Liver (tissue), 9 donors: Measurements from ENCODE around the gene PTPRN2. TPM values are rescaled to one million over a fixed set of nuclear protein-coding genes. Genes with fewer than 3 reads are reported as not detected.
"Not testable (repeated sequence)": the region's sequence is repeated elsewhere in the genome, so short reads cannot be mapped to it uniquely, and the experiment has no call there.

ENCODE experiments used
- DNase-seq: peaks from one replicate; pipeline ENCODE4 v3.0.0-alpha.2; 2017; ENCODE audit warnings: low spot score
- H3K27ac ChIP-seq, 2 donors: one replicate each; pipeline ENCODE4 v1.7.0; 2013; ENCODE audit warnings: inconsistent platforms in 2 of 2, low read length in 2 of 2, control low read depth in 1 of 2, low read depth in 1 of 2, mild to moderate bottlenecking in 1 of 2
- H3K27me3 ChIP-seq, 4 donors: one replicate each; pipeline versions ENCODE4 v1.6.1 to v1.7.0; 2013; ENCODE audit warnings: low read length in 3 of 4, inconsistent platforms in 1 of 4, mild to moderate bottlenecking in 1 of 4, moderate library complexity in 1 of 4; ENCODE audit not compliant: control insufficient read depth in 4 of 4, insufficient read depth in 4 of 4
- H3K36me3 ChIP-seq, 4 donors: one replicate each; pipeline versions ENCODE4 v1.6.1 to v1.7.0; 2013; ENCODE audit warnings: low read length in 3 of 4, mild to moderate bottlenecking in 3 of 4, low read depth in 1 of 4, moderate library complexity in 1 of 4; ENCODE audit not compliant: control insufficient read depth in 4 of 4, insufficient read depth in 3 of 4
- H3K4me1 ChIP-seq, 4 donors: one replicate each; pipeline versions ENCODE4 v1.6.1 to v1.7.0; 2013; ENCODE audit warnings: low read length in 3 of 4, mild to moderate bottlenecking in 3 of 4, moderate library complexity in 1 of 4; ENCODE audit not compliant: control insufficient read depth in 4 of 4, insufficient read depth in 4 of 4
- H3K4me3 ChIP-seq, 3 donors: one replicate each; pipeline versions ENCODE4 v1.6.1 to v1.7.0; 2013; ENCODE audit warnings: low read length in 3 of 3, control low read depth in 1 of 3, low read depth in 1 of 3, mild to moderate bottlenecking in 1 of 3
- H3K9ac ChIP-seq, 2 donors: one replicate each; pipeline ENCODE4 v1.7.0; 2013; ENCODE audit warnings: low read length in 2 of 2, mild to moderate bottlenecking in 2 of 2, moderate library complexity in 2 of 2, control low read depth in 1 of 2, low read depth in 1 of 2
- H3K9me3 ChIP-seq, 4 donors: one replicate each; pipeline versions ENCODE4 v1.6.1 to v1.7.0; 2013; ENCODE audit warnings: low read length in 3 of 4; ENCODE audit not compliant: control insufficient read depth in 4 of 4
- CTCF ChIP-seq: fragments of 150-350 bp; IDR thresholded peaks from 2 replicates; pipeline ENCODE4 v1.5.1; 2017; ENCODE audit warnings: improper control_type of control experiment, low read depth, low read length; ENCODE audit not compliant: missing input control
- EGR1 ChIP-seq, 2 donors: IDR thresholded peaks; 2 replicates each; pipeline ENCODE4 v1.6.1; 2016 to 2018; ENCODE audit warnings: antibody characterized with exemption in 2 of 2, low read depth in 2 of 2
- FOXA1 ChIP-seq: IDR thresholded peaks from 2 replicates; pipeline ENCODE4 v1.6.1; 2016; ENCODE audit warnings: antibody characterized with exemption
- FOXA2 ChIP-seq: IDR thresholded peaks from 2 replicates; pipeline ENCODE4 v1.6.1; 2016; ENCODE audit warnings: antibody characterized with exemption
- GABPA ChIP-seq, 2 donors: IDR thresholded peaks in 1 of 2; conservative IDR thresholded peaks in 1 of 2; 2 replicates each; pipeline ENCODE4 v1.6.1; 2016; ENCODE audit warnings: antibody characterized with exemption in 2 of 2, mild to moderate bottlenecking in 1 of 2, moderate library complexity in 1 of 2
- HNF4A ChIP-seq, 2 donors: conservative IDR thresholded peaks; 2 replicates each; pipeline ENCODE4 v1.6.1; 2016; ENCODE audit warnings: antibody characterized with exemption in 2 of 2, mild to moderate bottlenecking in 2 of 2
- HNF4G ChIP-seq: IDR thresholded peaks from 2 replicates; pipeline ENCODE4 v1.6.1; 2016; ENCODE audit warnings: antibody characterized with exemption
- JUND ChIP-seq, 2 donors: IDR thresholded peaks; 2 replicates each; pipeline ENCODE4 v1.6.1; 2016; ENCODE audit warnings: antibody characterized with exemption in 2 of 2
- NR2F2 ChIP-seq: IDR thresholded peaks from 2 replicates; pipeline ENCODE4 v1.6.1; 2016; ENCODE audit warnings: antibody characterized with exemption
- RAD21 ChIP-seq, 2 donors: IDR thresholded peaks; 2 replicates each; pipeline ENCODE4 v1.6.1; 2016; ENCODE audit warnings: antibody characterized with exemption in 2 of 2, mild to moderate bottlenecking in 2 of 2
- RXRA ChIP-seq, 2 donors: IDR thresholded peaks; 2 replicates each; pipeline ENCODE4 v1.6.1; 2017 to 2018; ENCODE audit warnings: antibody characterized with exemption in 2 of 2, mild to moderate bottlenecking in 1 of 2
- SP1 ChIP-seq: IDR thresholded peaks from 2 replicates; pipeline ENCODE4 v1.6.1; 2018; ENCODE audit warnings: antibody characterized with exemption, mild to moderate bottlenecking
- TAF1 ChIP-seq: conservative IDR thresholded peaks from 2 replicates; pipeline ENCODE4 v1.6.1; 2016; ENCODE audit warnings: antibody characterized with exemption, mild to moderate bottlenecking
- YY1 ChIP-seq: IDR thresholded peaks from 2 replicates; pipeline ENCODE4 v1.6.1; 2016; ENCODE audit warnings: antibody characterized with exemption, mild to moderate bottlenecking
- WGBS: extraction: QIAGEN DNeasy Blood & Tissue Kit; methylation state at CpG from one replicate; pipeline ENCODE4 v1.1.7; 2013; 5-methylcytosine and 5-hydroxymethylcytosine counted together
- polyA plus RNA-seq, 2 donors: library from polyadenylated mRNA; stranded (reverse) in 1 of 2; unstranded in 1 of 2; fragments of 200-250 nt in 1 of 2; fragments of >200 nt in 1 of 2; fragmentation: Nextera tagmentation in 1 of 2; extraction: Ambion mirVana in 1 of 2; gene quantifications; one replicate each; pipeline versions ENCODE4 v1.2.1 to v1.2.3, GENCODE V29; 2013 to 2015
- total RNA-seq, 2 donors: library from RNA; depleted of rRNA; stranded (reverse); fragments of >200 nt; gene quantifications; one replicate each; pipeline ENCODE4 v1.2.3, GENCODE V29; 2014
- TF ChIP-seq, protein P1 (sequence below): IDR thresholded peaks from 2 replicates; pipeline ENCODE4 v1.6.1; 2016; ENCODE audit warnings: antibody characterized with exemption
- TF ChIP-seq, protein P2 (sequence below): IDR thresholded peaks from 2 replicates; pipeline ENCODE4 v1.6.1; 2016; ENCODE audit warnings: antibody characterized with exemption
- TF ChIP-seq, protein P3 (sequence below): IDR thresholded peaks from 2 replicates; pipeline ENCODE4 v1.6.1; 2016; ENCODE audit warnings: antibody characterized with exemption
- TF ChIP-seq, protein P4 (sequence below): IDR thresholded peaks from 2 replicates; pipeline ENCODE4 v1.6.1; 2016; ENCODE audit warnings: antibody characterized with exemption, mild to moderate bottlenecking
- donor health status: healthy.
- donor health status: healthy.
- donor health status: healthy.
- donor health status: healthy.
- donor health status: healthy.

PTPRN2 gene
- total and polyA plus RNA-seq, 4 donors: 0.75 to 1.9 (median 1.1) TPM

- Histone ChIP-seq H3K4me3 (no peak overlapping the region), H3K27ac (no peak overlapping the region), H3K36me3 (no peaks in the 10 kb centered on the region), H3K27me3 (no peaks in the 10 kb centered on the region), H3K9me3 (peaks cover 0 to 2% (median 0%) of the 10 kb centered on the region in 4 donors), H3K4me1 (no peaks in the 10 kb centered on the region), H3K9ac (no peak overlapping the region)
- no peak for TF ChIP-seq YY1
- no peak for TF ChIP-seq SP1
- TF ChIP-seq FOXA2: no peak
- no peak for TF ChIP-seq TAF1
- TF ChIP-seq RAD21 (IDR thresholded peaks at IDR 0.05): no peak
- TF ChIP-seq EGR1 (IDR thresholded peaks at IDR 0.05; ENCODE audit: low read depth in 2 of 2): no peak
- TF ChIP-seq CTCF: no peak
- no peak for TF ChIP-seq HNF4G
- TF ChIP-seq, protein P1, sequence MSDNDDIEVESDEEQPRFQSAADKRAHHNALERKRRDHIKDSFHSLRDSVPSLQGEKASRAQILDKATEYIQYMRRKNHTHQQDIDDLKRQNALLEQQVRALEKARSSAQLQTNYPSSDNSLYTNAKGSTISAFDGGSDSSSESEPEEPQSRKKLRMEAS: no peak
- no peak for TF ChIP-seq RXRA (IDR thresholded peaks at IDR 0.05)
- no peak for TF ChIP-seq JUND (IDR thresholded peaks at IDR 0.05)
- TF ChIP-seq, protein P2, sequence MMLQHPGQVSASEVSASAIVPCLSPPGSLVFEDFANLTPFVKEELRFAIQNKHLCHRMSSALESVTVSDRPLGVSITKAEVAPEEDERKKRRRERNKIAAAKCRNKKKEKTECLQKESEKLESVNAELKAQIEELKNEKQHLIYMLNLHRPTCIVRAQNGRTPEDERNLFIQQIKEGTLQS: no peak
- TF ChIP-seq GABPA (IDR thresholded peaks at IDR 0.05 in 1 of 2, conservative IDR thresholded peaks at IDR 0.05 in 1 of 2): no peak
- TF ChIP-seq, protein P3, sequence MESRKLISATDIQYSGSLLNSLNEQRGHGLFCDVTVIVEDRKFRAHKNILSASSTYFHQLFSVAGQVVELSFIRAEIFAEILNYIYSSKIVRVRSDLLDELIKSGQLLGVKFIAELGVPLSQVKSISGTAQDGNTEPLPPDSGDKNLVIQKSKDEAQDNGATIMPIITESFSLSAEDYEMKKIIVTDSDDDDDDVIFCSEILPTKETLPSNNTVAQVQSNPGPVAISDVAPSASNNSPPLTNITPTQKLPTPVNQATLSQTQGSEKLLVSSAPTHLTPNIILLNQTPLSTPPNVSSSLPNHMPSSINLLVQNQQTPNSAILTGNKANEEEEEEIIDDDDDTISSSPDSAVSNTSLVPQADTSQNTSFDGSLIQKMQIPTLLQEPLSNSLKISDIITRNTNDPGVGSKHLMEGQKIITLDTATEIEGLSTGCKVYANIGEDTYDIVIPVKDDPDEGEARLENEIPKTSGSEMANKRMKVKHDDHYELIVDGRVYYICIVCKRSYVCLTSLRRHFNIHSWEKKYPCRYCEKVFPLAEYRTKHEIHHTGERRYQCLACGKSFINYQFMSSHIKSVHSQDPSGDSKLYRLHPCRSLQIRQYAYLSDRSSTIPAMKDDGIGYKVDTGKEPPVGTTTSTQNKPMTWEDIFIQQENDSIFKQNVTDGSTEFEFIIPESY: no peak
- TF ChIP-seq HNF4A (conservative IDR thresholded peaks at IDR 0.05): no peak
- TF ChIP-seq, protein P4, sequence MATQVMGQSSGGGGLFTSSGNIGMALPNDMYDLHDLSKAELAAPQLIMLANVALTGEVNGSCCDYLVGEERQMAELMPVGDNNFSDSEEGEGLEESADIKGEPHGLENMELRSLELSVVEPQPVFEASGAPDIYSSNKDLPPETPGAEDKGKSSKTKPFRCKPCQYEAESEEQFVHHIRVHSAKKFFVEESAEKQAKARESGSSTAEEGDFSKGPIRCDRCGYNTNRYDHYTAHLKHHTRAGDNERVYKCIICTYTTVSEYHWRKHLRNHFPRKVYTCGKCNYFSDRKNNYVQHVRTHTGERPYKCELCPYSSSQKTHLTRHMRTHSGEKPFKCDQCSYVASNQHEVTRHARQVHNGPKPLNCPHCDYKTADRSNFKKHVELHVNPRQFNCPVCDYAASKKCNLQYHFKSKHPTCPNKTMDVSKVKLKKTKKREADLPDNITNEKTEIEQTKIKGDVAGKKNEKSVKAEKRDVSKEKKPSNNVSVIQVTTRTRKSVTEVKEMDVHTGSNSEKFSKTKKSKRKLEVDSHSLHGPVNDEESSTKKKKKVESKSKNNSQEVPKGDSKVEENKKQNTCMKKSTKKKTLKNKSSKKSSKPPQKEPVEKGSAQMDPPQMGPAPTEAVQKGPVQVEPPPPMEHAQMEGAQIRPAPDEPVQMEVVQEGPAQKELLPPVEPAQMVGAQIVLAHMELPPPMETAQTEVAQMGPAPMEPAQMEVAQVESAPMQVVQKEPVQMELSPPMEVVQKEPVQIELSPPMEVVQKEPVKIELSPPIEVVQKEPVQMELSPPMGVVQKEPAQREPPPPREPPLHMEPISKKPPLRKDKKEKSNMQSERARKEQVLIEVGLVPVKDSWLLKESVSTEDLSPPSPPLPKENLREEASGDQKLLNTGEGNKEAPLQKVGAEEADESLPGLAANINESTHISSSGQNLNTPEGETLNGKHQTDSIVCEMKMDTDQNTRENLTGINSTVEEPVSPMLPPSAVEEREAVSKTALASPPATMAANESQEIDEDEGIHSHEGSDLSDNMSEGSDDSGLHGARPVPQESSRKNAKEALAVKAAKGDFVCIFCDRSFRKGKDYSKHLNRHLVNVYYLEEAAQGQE: no peak
- TF ChIP-seq FOXA1: no peak
- TF ChIP-seq NR2F2: no peak
- DNase-seq: no peak
- WGBS: 94% methylated on average over 20 of the region's 20 CpGs
Measured at GRCh38 chr7:158343526-158343925, 244.1 kb downstream of the PTPRN2 start.

GRCh38 chr7:158341097-158341496 lies 246.5 kb downstream of the PTPRN2 start:
- 85% methylated on average over 15 of the region's 15 CpGs for WGBS
- H3K9me3 ChIP-seq, H3K27me3 ChIP-seq, H3K27ac ChIP-seq, H3K9ac ChIP-seq, H3K4me1 ChIP-seq, H3K4me3 ChIP-seq, DNase-seq, H3K36me3 ChIP-seq: not testable (repeated sequence)

- H3K27ac ChIP-seq, H3K4me1 ChIP-seq, H3K9ac ChIP-seq, H3K4me3 ChIP-seq, H3K9me3 ChIP-seq, DNase-seq, H3K36me3 ChIP-seq, H3K27me3 ChIP-seq: not testable (repeated sequence)
- WGBS: 84% methylated on average over 9 of the region's 9 CpGs
Measured at GRCh38 chr7:158336952-158337351, 250.7 kb downstream of the PTPRN2 start.

- WGBS: 81% methylated on average over 4 of the region's 5 CpGs
- not testable (repeated sequence) for DNase-seq, H3K27ac ChIP-seq, H3K4me1 ChIP-seq, H3K4me3 ChIP-seq, H3K9me3 ChIP-seq, H3K36me3 ChIP-seq, H3K27me3 ChIP-seq, H3K9ac ChIP-seq
Measured at GRCh38 chr7:158332516-158332915, 255.1 kb downstream of the PTPRN2 start.
